DMS53 treated with DMSO at 0.1 percent for 48 hours (cell line): Measurements from ENCODE around the gene AGAP1.

Experiments used
- DNase-seq: peaks from one replicate; lab custom pipeline; 2025; ENCODE audit not compliant: unreplicated experiment; lab: John Stamatoyannopoulos, UW

The AGAP1 gene

GRCh38 chr2:235626658-235627057 lies 132.8 kb downstream of the AGAP1 start:
- DNase-seq = no peak

- no peak for DNase-seq
Observed at GRCh38 chr2:235627682-235628081, 133.8 kb downstream of the AGAP1 start.

GRCh38 chr2:235630718-235631296 lies 137.0 kb downstream of the AGAP1 start:
- DNase-seq = no peak

- DNase-seq = no peak
Observed at GRCh38 chr2:235634435-235635158, 140.8 kb downstream of the AGAP1 start.

GRCh38 chr2:235636546-235636945 lies 142.7 kb downstream of the AGAP1 start:
- no peak for DNase-seq

- DNase-seq = no peak
Observed at GRCh38 chr2:235637896-235638295, 144.1 kb downstream of the AGAP1 start.

- DNase-seq = no peak
Observed at GRCh38 chr2:235638541-235639427, 144.9 kb downstream of the AGAP1 start.

GRCh38 chr2:235639428-235639773 lies 145.6 kb downstream of the AGAP1 start:
- no peak for DNase-seq

GRCh38 chr2:235639885-235640284 lies 146.0 kb downstream of the AGAP1 start:
- DNase-seq = no peak

- DNase-seq = no peak
Observed at GRCh38 chr2:235640377-235640776, 146.5 kb downstream of the AGAP1 start.

GRCh38 chr2:235640926-235641723 lies 147.3 kb downstream of the AGAP1 start:
- no peak for DNase-seq

GRCh38 chr2:235641956-235642355 lies 148.1 kb downstream of the AGAP1 start:
- DNase-seq = no peak

GRCh38 chr2:235642446-235643098 lies 148.7 kb downstream of the AGAP1 start:
- DNase-seq = no peak

- DNase-seq = no peak
Observed at GRCh38 chr2:235643680-235644511, 150.1 kb downstream of the AGAP1 start.

GRCh38 chr2:235647264-235647663 lies 153.4 kb downstream of the AGAP1 start:
- no peak for DNase-seq

- DNase-seq = no peak
Observed at GRCh38 chr2:235647877-235648276, 154.0 kb downstream of the AGAP1 start.

GRCh38 chr2:235649418-235649817 lies 155.6 kb downstream of the AGAP1 start:
- DNase-seq = no peak

GRCh38 chr2:235651643-235652042 lies 157.8 kb downstream of the AGAP1 start:
- DNase-seq = no peak

GRCh38 chr2:235654103-235654813 lies 160.4 kb downstream of the AGAP1 start:
- DNase-seq = no peak
